B cell (primary cell): ENCODE measurements around the gene RAB17.

Source experiments
- EZH2 ChIP-seq: IDR thresholded peaks from 2 replicates; pipeline ENCODE4 v1.6.1; 2012; ENCODE audit warnings: borderline replicate concordance, low read depth, mild to moderate bottlenecking, moderate library complexity, low read length; ENCODE audit not compliant: insufficient read depth, poor library complexity, severe bottlenecking
- TF ChIP-seq, protein P1 (sequence below): fragments of 200-600 bp; IDR thresholded peaks from one replicate; pipeline ENCODE4 v1.8.0; 2022; ENCODE audit warnings: antibody characterized with exemption, mild to moderate bottlenecking

DNA sequence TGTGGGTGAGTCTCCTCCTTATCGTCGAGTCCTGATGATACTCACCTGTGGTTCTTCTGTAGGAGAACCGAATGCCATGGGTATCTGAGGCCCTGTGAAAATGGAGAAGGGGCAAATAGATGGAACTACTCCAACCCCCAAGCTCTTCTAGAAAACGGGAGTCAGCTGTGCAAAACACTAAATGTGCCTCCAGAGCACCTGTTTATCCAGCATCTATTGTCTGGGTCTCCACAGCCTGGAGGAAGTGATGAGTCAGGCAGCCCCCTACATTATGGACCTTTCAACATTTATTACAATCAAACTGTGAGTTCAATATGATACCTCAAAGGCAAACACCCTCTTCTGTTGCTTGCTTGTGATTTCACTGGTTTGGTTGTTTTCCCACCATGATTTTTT lies 27.1 kb upstream of the RAB17 start:
- TF ChIP-seq, protein P1, sequence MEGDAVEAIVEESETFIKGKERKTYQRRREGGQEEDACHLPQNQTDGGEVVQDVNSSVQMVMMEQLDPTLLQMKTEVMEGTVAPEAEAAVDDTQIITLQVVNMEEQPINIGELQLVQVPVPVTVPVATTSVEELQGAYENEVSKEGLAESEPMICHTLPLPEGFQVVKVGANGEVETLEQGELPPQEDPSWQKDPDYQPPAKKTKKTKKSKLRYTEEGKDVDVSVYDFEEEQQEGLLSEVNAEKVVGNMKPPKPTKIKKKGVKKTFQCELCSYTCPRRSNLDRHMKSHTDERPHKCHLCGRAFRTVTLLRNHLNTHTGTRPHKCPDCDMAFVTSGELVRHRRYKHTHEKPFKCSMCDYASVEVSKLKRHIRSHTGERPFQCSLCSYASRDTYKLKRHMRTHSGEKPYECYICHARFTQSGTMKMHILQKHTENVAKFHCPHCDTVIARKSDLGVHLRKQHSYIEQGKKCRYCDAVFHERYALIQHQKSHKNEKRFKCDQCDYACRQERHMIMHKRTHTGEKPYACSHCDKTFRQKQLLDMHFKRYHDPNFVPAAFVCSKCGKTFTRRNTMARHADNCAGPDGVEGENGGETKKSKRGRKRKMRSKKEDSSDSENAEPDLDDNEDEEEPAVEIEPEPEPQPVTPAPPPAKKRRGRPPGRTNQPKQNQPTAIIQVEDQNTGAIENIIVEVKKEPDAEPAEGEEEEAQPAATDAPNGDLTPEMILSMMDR = no peak
- no peak for TF ChIP-seq EZH2
